NCI-H187 treated with DMSO at 0.1 percent for 48 hours (cell line): ENCODE measurements around the gene SCGB1D2.

Experiments used
- DNase-seq: peaks from one replicate; lab custom pipeline; 2025; lab: John Stamatoyannopoulos, UW

SCGB1D2 gene

DNA sequence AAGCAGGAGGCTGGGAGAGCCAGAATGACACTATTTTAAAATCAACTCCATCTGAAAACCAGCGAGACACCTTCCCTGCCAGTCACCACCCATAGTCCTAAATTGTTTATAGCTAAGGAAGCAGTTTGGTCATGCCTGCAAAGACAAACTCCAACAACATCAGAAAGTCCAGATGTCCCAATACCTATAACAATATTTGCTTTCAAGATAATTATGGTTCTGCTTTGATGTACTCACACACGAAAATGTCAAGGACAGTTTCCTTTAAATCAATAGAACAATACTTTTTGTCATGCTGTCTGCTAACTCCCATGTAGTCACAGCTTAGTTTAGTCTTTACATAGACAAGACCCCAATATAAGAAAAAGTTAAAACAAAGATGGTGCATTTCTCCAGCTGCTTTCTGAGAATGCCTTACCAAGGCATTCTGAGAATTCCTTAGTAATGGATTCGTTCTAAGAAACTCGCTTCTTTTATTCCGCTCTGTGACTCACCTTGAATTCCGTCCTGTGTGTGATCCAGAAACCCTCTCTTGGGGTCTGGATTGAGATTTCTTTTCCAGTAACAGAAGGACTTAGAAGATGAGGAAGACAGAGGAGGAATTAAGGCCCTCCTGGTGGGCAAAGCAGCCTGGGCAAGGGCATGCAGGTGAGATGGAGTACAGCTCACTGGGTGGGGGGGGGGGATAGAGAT, 18.4 kb downstream of the SCGB1D2 start:
- no peak for DNase-seq

GRCh38 chr11:62264004-62264403, 22.0 kb downstream of the SCGB1D2 start:
- DNase-seq: no peak

GRCh38 chr11:62266558-62266957, 24.5 kb downstream of the SCGB1D2 start:
- no peak for DNase-seq

DNA sequence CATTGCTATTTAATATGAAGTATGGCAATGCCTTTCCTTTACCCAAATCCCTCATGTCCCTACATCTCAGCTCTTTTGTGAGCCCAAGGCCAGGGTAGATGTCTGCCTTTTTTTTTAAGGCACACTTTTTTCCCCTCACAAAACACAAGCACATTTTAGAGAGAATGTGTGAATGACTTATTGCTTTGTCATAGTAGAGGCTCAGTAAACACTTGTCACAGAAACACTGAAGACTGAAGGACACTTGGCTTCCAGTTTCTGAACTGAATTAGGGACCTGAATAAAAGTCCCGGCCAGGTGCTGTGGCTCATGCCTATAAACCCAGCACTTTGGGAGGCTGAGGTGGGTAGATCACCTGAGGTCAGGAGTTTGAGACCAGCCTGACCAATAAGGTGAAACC, 25.0 kb downstream of the SCGB1D2 start:
- DNase-seq: no peak

DNA sequence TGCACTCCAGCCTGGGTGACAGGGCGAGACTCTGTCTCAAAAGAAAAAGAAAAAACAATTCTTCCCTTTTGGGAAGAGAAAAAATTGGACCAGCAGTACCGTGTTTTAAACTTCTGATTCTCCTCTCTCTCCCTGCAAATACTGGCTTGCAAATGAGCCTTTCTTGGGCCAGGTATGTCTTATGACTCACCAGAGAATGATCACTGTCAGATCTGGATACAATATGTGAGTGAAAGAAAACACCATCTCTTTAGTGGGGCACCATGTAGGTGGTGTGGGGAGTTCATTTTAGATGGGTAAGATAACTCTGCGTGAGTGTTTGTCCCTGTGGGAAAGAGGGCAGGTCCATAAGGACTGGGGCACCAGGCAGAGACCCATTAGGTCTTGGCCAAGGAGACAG, 25.5 kb downstream of the SCGB1D2 start:
- DNase-seq: no peak

- no peak for DNase-seq
These were observed 27.7 kb downstream of the SCGB1D2 start, which contains the start of gene SCGB2A2 for GRCh38 chr11:62269654-62270278. Gene SCGB2A2, plus strand, starts transcription at chr11:62270158. Its CDS starts 59 bp downstream, at chr11:62270217.

DNA sequence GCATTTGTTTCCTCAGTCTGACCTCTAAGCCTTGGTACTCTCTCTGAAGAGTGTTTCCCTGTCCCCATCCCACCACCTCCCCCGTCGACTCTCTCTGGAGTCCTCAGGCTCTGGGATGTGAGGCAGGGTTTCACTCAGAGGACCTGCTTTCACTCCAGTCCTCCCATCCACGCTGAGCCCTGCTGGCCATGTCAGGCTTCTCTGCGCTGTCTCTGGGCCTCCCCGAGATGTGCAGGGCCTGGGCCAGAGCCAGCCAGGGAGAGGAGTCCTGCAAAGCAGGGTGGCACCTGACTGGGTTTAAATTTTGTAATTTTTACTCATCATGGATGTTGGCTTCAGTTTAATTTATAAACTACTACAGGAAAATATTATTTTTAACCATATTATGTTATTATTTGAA, 31.2 kb downstream of the SCGB1D2 start:
- no peak for DNase-seq

GRCh38 chr11:62273789-62274275, 31.8 kb downstream of the SCGB1D2 start:
- DNase-seq: no peak

- no peak for DNase-seq
These were observed 38.4 kb downstream of the SCGB1D2 start for GRCh38 chr11:62280452-62280851.
